H9 (cell line): Measurements from ENCODE around the gene RAB11B. TPM values are rescaled to one million over a fixed set of nuclear protein-coding genes. Genes with fewer than 3 reads are reported as not detected.
A peak's percentile ranks its signal among the peaks of the same experiment; 100 is the strongest.

Experiments used
- DNase-seq: peaks from one replicate; pipeline ENCODE4 v3.0.0-alpha.2; 2017
- H2AFZ ChIP-seq: one replicate; pipeline ENCODE4 v1.6.1; 2013; ENCODE audit warnings: mild to moderate bottlenecking, low read length, control low read depth, moderate library complexity
- H2AK5ac ChIP-seq: 2 replicates; pipeline ENCODE4 v1.6.1; 2013; ENCODE audit warnings: low read length, control low read depth, mixed read lengths; ENCODE audit not compliant: insufficient read length
- H2BK120ac ChIP-seq: one replicate; pipeline ENCODE4 v1.6.1; 2013; ENCODE audit warnings: low read depth, mild to moderate bottlenecking, low read length, control low read depth, inconsistent platforms; ENCODE audit not compliant: poor library complexity, severe bottlenecking
- H2BK12ac ChIP-seq: 2 replicates; pipeline ENCODE4 v1.6.1; 2013; ENCODE audit warnings: low read length, control low read depth, mixed read lengths, low read depth; ENCODE audit not compliant: insufficient read length
- H2BK15ac ChIP-seq: 2 replicates; pipeline ENCODE4 v1.6.1; 2013; ENCODE audit warnings: low read depth, low read length, control low read depth
- H2BK20ac ChIP-seq: one replicate; pipeline ENCODE4 v1.6.1; 2013; ENCODE audit warnings: low read depth, mild to moderate bottlenecking, low read length, control low read depth, inconsistent platforms; ENCODE audit not compliant: poor library complexity, severe bottlenecking
- H2BK5ac ChIP-seq: 2 replicates; pipeline ENCODE4 v1.6.1; 2013; ENCODE audit warnings: low read length, control low read depth, mixed read lengths; ENCODE audit not compliant: insufficient read length
- H3K14ac ChIP-seq: 2 replicates; pipeline ENCODE4 v1.6.1; 2013; ENCODE audit warnings: low read length, control low read depth; ENCODE audit not compliant: insufficient read depth
- H3K18ac ChIP-seq: 2 replicates; pipeline ENCODE4 v1.6.1; 2013; ENCODE audit warnings: low read depth, mild to moderate bottlenecking, mixed read lengths, low read length, control low read depth; ENCODE audit not compliant: insufficient read length
- H3K23ac ChIP-seq: 2 replicates; pipeline ENCODE4 v1.6.1; 2013; ENCODE audit warnings: low read length, control low read depth, mixed read lengths, low read depth; ENCODE audit not compliant: insufficient read length
- H3K23me2 ChIP-seq: 2 replicates; pipeline ENCODE4 v1.6.1; 2013; ENCODE audit warnings: low read depth, mild to moderate bottlenecking, mixed read lengths, low read length, control low read depth; ENCODE audit not compliant: insufficient read length, poor library complexity, severe bottlenecking
- H3K27ac ChIP-seq: 2 replicates; pipeline ENCODE4 v1.5.1; 2013; ENCODE audit warnings: low read length, control low read depth, mixed read lengths, low read depth; ENCODE audit not compliant: insufficient read length
- H3K27me3 ChIP-seq: 2 replicates; pipeline ENCODE4 v1.6.1; 2013; ENCODE audit warnings: low read length, control low read depth, inconsistent platforms; ENCODE audit not compliant: insufficient read depth
- H3K4ac ChIP-seq: 2 replicates; pipeline ENCODE4 v1.6.1; 2013; ENCODE audit warnings: low read depth, mild to moderate bottlenecking, control low read depth, inconsistent platforms, low read length, moderate library complexity
- H3K4me1 ChIP-seq: 2 replicates; pipeline ENCODE4 v1.6.1; 2013; ENCODE audit warnings: low read length, control low read depth, inconsistent platforms; ENCODE audit not compliant: insufficient read depth
- H3K4me2 ChIP-seq: 2 replicates; pipeline ENCODE4 v1.6.1; 2013; ENCODE audit warnings: low read length, control low read depth, mixed read lengths; ENCODE audit not compliant: insufficient read length, insufficient read depth
- H3K56ac ChIP-seq: 2 replicates; pipeline ENCODE4 v1.6.1; 2013; ENCODE audit warnings: low read depth, mild to moderate bottlenecking, mixed read lengths, low read length, control low read depth; ENCODE audit not compliant: insufficient read length
- H3K79me1 ChIP-seq: 2 replicates; pipeline ENCODE4 v1.6.1; 2013; ENCODE audit warnings: low read depth, mild to moderate bottlenecking, moderate library complexity, low read length, control low read depth, inconsistent platforms; ENCODE audit not compliant: insufficient read depth, poor library complexity, severe bottlenecking
- H3K79me2 ChIP-seq: 2 replicates; pipeline ENCODE4 v1.6.1; 2013; ENCODE audit warnings: low read length, control low read depth, inconsistent platforms; ENCODE audit not compliant: insufficient read depth
- H3K9ac ChIP-seq: 2 replicates; pipeline ENCODE4 v1.6.1; 2013; ENCODE audit warnings: low read length, control low read depth, mixed read lengths; ENCODE audit not compliant: insufficient read length; ENCODE audit errors: extremely low read depth
- H3K9me3 ChIP-seq: one replicate; pipeline ENCODE4 v1.6.1; 2013; ENCODE audit warnings: low read depth, low read length, inconsistent platforms; ENCODE audit not compliant: control insufficient read depth
- H3T11ph ChIP-seq: one replicate; pipeline ENCODE4 v1.6.1; 2013; ENCODE audit warnings: mild to moderate bottlenecking, low read length, control low read depth, inconsistent platforms
- H4K20me1 ChIP-seq: one replicate; pipeline ENCODE4 v1.6.1; 2013; ENCODE audit not compliant: control insufficient read depth, insufficient read length, insufficient read depth
- H4K5ac ChIP-seq: 2 replicates; pipeline ENCODE4 v1.6.1; 2013; ENCODE audit warnings: low read depth, mild to moderate bottlenecking, mixed read lengths, low read length, control low read depth; ENCODE audit not compliant: insufficient read length
- H4K8ac ChIP-seq: replicated peaks from 2 replicates; pipeline ENCODE4 v1.6.1; 2013; ENCODE audit warnings: low read length, control low read depth, mixed read lengths, low read depth; ENCODE audit not compliant: insufficient read length
- H4K91ac ChIP-seq: 2 replicates; pipeline ENCODE4 v1.6.1; 2013; ENCODE audit warnings: low read depth, mild to moderate bottlenecking, moderate library complexity, mixed read lengths, low read length, control low read depth; ENCODE audit not compliant: insufficient read length
- H3K27ac Mint-ChIP-seq, 3 experiments: 2 replicates in 2 of 3; 3 replicates in 1 of 3; pipeline ENCODE4 v1.8.0; 2020 to 2021; ENCODE audit warnings: mixed read lengths in 3 of 3, mild to moderate bottlenecking in 1 of 3, moderate library complexity in 1 of 3
- H3K27me3 Mint-ChIP-seq: 2 replicates; pipeline ENCODE4 v1.8.0; 2021; ENCODE audit warnings: low read depth, mild to moderate bottlenecking, moderate library complexity, mixed read lengths
- H3K36me3 Mint-ChIP-seq, 3 experiments: 2 replicates in 2 of 3; 3 replicates in 1 of 3; pipeline ENCODE4 v1.8.0; 2020 to 2021; ENCODE audit warnings: low read depth in 3 of 3, mixed read lengths in 3 of 3; ENCODE audit not compliant: insufficient read depth in 1 of 3
- H3K4me1 Mint-ChIP-seq, 2 experiments: 2 replicates each; pipeline ENCODE4 v1.8.0; 2020; ENCODE audit warnings: mixed read lengths in 2 of 2
- H3K4me3 Mint-ChIP-seq, 2 experiments: 2 replicates in 1 of 2; 3 replicates in 1 of 2; pipeline ENCODE4 v1.8.0; 2020 to 2021; ENCODE audit warnings: mild to moderate bottlenecking in 2 of 2, mixed read lengths in 2 of 2, moderate library complexity in 1 of 2
- H3K9me3 Mint-ChIP-seq, 2 experiments: 2 replicates in 1 of 2; 3 replicates in 1 of 2; pipeline ENCODE4 v1.8.0; 2020; ENCODE audit warnings: mild to moderate bottlenecking in 2 of 2, mixed read lengths in 2 of 2, moderate library complexity in 1 of 2
- CTCF ChIP-seq: fragments of 200-600 bp; sonication (generic); conservative IDR thresholded peaks from 3 replicates; pipeline ENCODE4 v1.8.0; 2021; ENCODE audit warnings: antibody characterized with exemption, mild to moderate bottlenecking
- WGBS: extraction: QIAGEN DNeasy Blood & Tissue Kit; methylation state at CpG from one replicate; pipeline ENCODE4 v1.1.7; 2013; ENCODE audit warnings: missing lambda C conversion rate, low lambda C conversion rate, mixed read lengths; ENCODE audit not compliant: insufficient read length; ENCODE audit errors: extremely low coverage; 5-methylcytosine and 5-hydroxymethylcytosine counted together
- total RNA-seq: library from RNA; stranded (reverse); gene quantifications from 2 replicates; pipeline ENCODE4 v1.2.1, GENCODE V29; 2021

RAB11B gene
- total RNA-seq, 1 experiment from 2014 or later: 106 TPM

GRCh38 chr19:8342684-8343482 lies 47.3 kb upstream of the RAB11B start, which contains the start of gene KANK3:
Gene KANK3 (minus strand): TSS chr19:8343262. CDS start chr19:8337828, 5,434 bp downstream.
- H3K27me3 Mint-ChIP-seq: peaks cover 25% of the 10 kb centered on the region
- peak; percentile 99 for DNase-seq

More at GRCh38 chr19:8342684-8343482, 47.3 kb upstream of the RAB11B start, which contains the start of gene KANK3:
- H3K4me3 Mint-ChIP-seq: peak within 1 kb of the TSS; percentile 65 to 75
- Histone ChIP-seq H2BK5ac (no peak within 1 kb of the TSS), H2AK5ac (no peak within 1 kb of the TSS), H3K79me1 (no peaks in the 10 kb centered on the region), H2BK20ac (no peak within 1 kb of the TSS), H3K14ac (peak within 1 kb of the TSS; percentile 42; the same call in 1 of the 2 replicates), H3K27me3 (no peaks in the 10 kb centered on the region), H3K9me3 (no peaks in the 10 kb centered on the region), H3K56ac (no peak within 1 kb of the TSS), H3K4ac (no peak within 1 kb of the TSS), H3K23me2 (peaks cover 4% of the 10 kb centered on the region), H3T11ph (no peak within 1 kb of the TSS), H2BK12ac (no peak within 1 kb of the TSS), H3K79me2 (no peaks in the 10 kb centered on the region), H2AFZ (no peak within 1 kb of the TSS), H3K4me2 (peak within 1 kb of the TSS; percentile 66), H3K4me1 (no peaks in the 10 kb centered on the region; the same call in 1 of the 2 replicates), H2BK120ac (no peak within 1 kb of the TSS), H4K20me1 (no peaks in the 10 kb centered on the region), H4K8ac (no peak within 1 kb of the TSS), H3K18ac (peak within 1 kb of the TSS; percentile 32), H3K23ac (no peak within 1 kb of the TSS), H2BK15ac (no peak within 1 kb of the TSS; the same call in 1 of the 2 replicates), H4K5ac (no peak within 1 kb of the TSS), H3K27ac (no peak within 1 kb of the TSS), H3K9ac (peak within 1 kb of the TSS; percentile 30), H4K91ac (no peak within 1 kb of the TSS)
- no peak within 1 kb of the TSS for H3K27ac Mint-ChIP-seq
- TF ChIP-seq CTCF: no peak
- WGBS: no CpG with 5 or more reads among the region's 65 CpGs
- no peaks in the 10 kb centered on the region for H3K9me3 Mint-ChIP-seq
- H3K4me1 Mint-ChIP-seq: peaks cover 15 to 22% of the 10 kb centered on the region in 2 experiments
- H3K36me3 Mint-ChIP-seq: peaks cover 0 to 2% (median 0%) of the 10 kb centered on the region in 3 experiments; a peak in 2 of 7 replicates
